Measurements from ENCODE around the gene FAM120C. TPM values are rescaled to one million over a fixed set of nuclear protein-coding genes. Genes with fewer than 3 reads are reported as not detected.

The FAM120C gene
- total RNA-seq, 1 donor from 2014 or later: 6.9 TPM

DNA sequence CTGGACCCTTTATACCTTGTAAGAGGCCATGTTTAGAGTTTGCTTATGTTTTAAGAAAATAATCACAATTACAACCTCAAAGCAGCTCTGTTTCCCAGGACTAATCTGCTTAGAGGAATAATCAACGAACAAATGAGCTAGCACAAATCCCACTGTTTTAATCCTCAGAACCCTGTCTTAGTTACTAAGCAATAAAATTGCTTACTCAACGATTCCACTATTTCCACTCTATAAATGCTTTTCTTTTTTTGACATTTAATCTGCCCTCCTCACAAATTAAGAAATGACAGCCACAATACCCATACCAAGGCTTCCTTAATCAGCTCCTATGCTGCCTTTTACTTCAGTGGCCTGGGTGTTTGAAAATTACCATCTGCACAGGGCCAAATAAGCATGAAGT is 48.8 kb downstream of the FAM120C start:
- FAIRE-seq (peak; percentile 96), DNase-seq (ENCODE audit: low read depth) (no peak)
- Histone ChIP-seq H3K4me3 (ENCODE audit: insufficient read depth, low read depth, low read length) (no peak overlapping the region), H3K27me3 (ENCODE audit: insufficient read depth, low read length) (no peaks in the 10 kb centered on the region), H3K4me1 (ENCODE audit: insufficient read depth, low read length) (no peaks in the 10 kb centered on the region), H3K9me3 (ENCODE audit: insufficient read depth, low read depth, low read length) (no peaks in the 10 kb centered on the region), H2AFZ (ENCODE audit: low read depth, low read length) (no peak overlapping the region), H3K4me2 (ENCODE audit: low read length) (no peak overlapping the region), H3K79me2 (ENCODE audit: insufficient read depth, low read length) (no peaks in the 10 kb centered on the region), H3K36me3 (ENCODE audit: insufficient read depth, low read length) (no peaks in the 10 kb centered on the region), H4K20me1 (ENCODE audit: insufficient read depth, low read length) (no peaks in the 10 kb centered on the region), H3K27ac (ENCODE audit: low read depth, low read length) (no peak overlapping the region), H3K9ac (ENCODE audit: low read length) (no peak overlapping the region)
- peaks cover 2% of the 10 kb centered on the region for H3K9me3 Mint-ChIP-seq (ENCODE audit: unreplicated experiment)
- H3K27ac Mint-ChIP-seq (ENCODE audit: unreplicated experiment): no peak overlapping the region
- H3K27me3 Mint-ChIP-seq (ENCODE audit: low read depth, unreplicated experiment): no peaks in the 10 kb centered on the region
- TF ChIP-seq, protein P1, sequence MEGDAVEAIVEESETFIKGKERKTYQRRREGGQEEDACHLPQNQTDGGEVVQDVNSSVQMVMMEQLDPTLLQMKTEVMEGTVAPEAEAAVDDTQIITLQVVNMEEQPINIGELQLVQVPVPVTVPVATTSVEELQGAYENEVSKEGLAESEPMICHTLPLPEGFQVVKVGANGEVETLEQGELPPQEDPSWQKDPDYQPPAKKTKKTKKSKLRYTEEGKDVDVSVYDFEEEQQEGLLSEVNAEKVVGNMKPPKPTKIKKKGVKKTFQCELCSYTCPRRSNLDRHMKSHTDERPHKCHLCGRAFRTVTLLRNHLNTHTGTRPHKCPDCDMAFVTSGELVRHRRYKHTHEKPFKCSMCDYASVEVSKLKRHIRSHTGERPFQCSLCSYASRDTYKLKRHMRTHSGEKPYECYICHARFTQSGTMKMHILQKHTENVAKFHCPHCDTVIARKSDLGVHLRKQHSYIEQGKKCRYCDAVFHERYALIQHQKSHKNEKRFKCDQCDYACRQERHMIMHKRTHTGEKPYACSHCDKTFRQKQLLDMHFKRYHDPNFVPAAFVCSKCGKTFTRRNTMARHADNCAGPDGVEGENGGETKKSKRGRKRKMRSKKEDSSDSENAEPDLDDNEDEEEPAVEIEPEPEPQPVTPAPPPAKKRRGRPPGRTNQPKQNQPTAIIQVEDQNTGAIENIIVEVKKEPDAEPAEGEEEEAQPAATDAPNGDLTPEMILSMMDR (IDR thresholded peaks at IDR 0.05; ENCODE audit: insufficient read depth, low read depth, low read length): no peak
- no peak for TF ChIP-seq EZH2 (IDR thresholded peaks at IDR 0.05; ENCODE audit: insufficient read depth, low read length)
- H3K4me3 Mint-ChIP-seq (ENCODE audit: unreplicated experiment): no peak overlapping the region
- H3K36me3 Mint-ChIP-seq (ENCODE audit: low read depth, unreplicated experiment): peaks cover 11% of the 10 kb centered on the region
- H3K4me1 Mint-ChIP-seq (ENCODE audit: low read depth, unreplicated experiment): no peaks in the 10 kb centered on the region

DNA sequence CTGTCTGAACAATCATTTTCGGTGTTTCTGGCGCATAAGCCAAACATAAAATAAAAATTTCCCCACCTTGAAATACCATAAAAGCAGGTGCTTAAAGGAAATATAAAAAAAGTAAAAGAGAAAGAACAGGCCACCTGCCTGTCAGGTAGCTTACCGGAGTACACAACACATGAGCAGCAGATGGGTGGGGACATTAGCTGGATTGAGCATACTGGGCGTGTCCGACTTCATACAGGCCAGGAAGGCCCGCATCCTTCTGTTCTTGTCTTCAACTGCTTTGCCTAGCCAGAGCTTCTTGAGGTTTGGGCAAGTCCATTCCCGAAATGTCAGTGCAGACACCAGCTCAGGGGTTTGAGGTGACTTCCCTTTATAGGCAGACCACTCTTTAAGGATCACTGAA is 66.7 kb downstream of the FAM120C start:
- H4K20me1 ChIP-seq (ENCODE audit: insufficient read depth, low read length): no peaks in the 10 kb centered on the region
- FAIRE-seq: no peak
- no peaks in the 10 kb centered on the region for H3K27me3 ChIP-seq (ENCODE audit: insufficient read depth, low read length)

DNA sequence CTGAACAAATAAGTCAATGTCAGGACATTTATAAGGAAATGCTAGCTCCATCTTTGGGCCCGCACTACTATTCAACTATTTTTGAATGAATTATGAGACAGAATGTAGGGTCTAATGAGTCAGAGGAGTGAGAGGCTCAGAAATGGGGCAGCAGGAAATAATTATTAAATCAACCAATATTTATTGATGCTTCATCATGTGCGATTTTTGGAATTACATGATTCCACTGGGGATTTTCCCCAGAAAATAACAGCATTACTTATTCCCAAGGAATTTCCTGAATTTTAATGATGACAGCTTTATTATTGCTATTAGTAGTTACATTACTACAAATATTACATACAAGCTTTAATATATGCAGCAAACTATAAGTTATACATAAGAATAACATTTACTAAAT is 89.5 kb downstream of the FAM120C start:
- H3K27ac ChIP-seq (ENCODE audit: low read depth, low read length): no peak overlapping the region
- Mint-ChIP-seq H3K36me3 (ENCODE audit: low read depth, unreplicated experiment) (no peaks in the 10 kb centered on the region), H3K27ac (ENCODE audit: unreplicated experiment) (no peak overlapping the region), H3K9me3 (ENCODE audit: unreplicated experiment) (no peaks in the 10 kb centered on the region), H3K27me3 (ENCODE audit: low read depth, unreplicated experiment) (no peaks in the 10 kb centered on the region), H3K4me3 (ENCODE audit: unreplicated experiment) (no peak overlapping the region), H3K4me1 (ENCODE audit: low read depth, unreplicated experiment) (no peaks in the 10 kb centered on the region)
- H3K4me2 ChIP-seq (ENCODE audit: low read length): no peak overlapping the region
- no peak for TF ChIP-seq EZH2 (IDR thresholded peaks at IDR 0.05; ENCODE audit: insufficient read depth, low read length)
- TF ChIP-seq, protein P1 (IDR thresholded peaks at IDR 0.05; ENCODE audit: insufficient read depth, low read depth, low read length): no peak
- H3K4me3 ChIP-seq (ENCODE audit: insufficient read depth, low read depth, low read length): no peak overlapping the region
- no peaks in the 10 kb centered on the region for H3K27me3 ChIP-seq (ENCODE audit: insufficient read depth, low read length)
- no peaks in the 10 kb centered on the region for H3K36me3 ChIP-seq (ENCODE audit: insufficient read depth, low read length)
- no peak for FAIRE-seq
- DNase-seq (ENCODE audit: low read depth): no peak
- H3K9me3 ChIP-seq (ENCODE audit: insufficient read depth, low read depth, low read length): no peaks in the 10 kb centered on the region
- no peaks in the 10 kb centered on the region for H4K20me1 ChIP-seq (ENCODE audit: insufficient read depth, low read length)
- no peaks in the 10 kb centered on the region for H3K79me2 ChIP-seq (ENCODE audit: insufficient read depth, low read length)
- H3K4me1 ChIP-seq (ENCODE audit: insufficient read depth, low read length): no peaks in the 10 kb centered on the region
- H2AFZ ChIP-seq (ENCODE audit: low read depth, low read length): no peak overlapping the region
- H3K9ac ChIP-seq (ENCODE audit: low read length): no peak overlapping the region

More for the DNA sequence above, 66.7 kb downstream of the FAM120C start:
- Histone ChIP-seq H3K79me2 (ENCODE audit: insufficient read depth, low read length) (no peaks in the 10 kb centered on the region), H3K4me1 (ENCODE audit: insufficient read depth, low read length) (no peaks in the 10 kb centered on the region), H3K9ac (ENCODE audit: low read length) (no peak overlapping the region), H3K4me2 (ENCODE audit: low read length) (no peak overlapping the region), H2AFZ (ENCODE audit: low read depth, low read length) (no peak overlapping the region), H3K4me3 (ENCODE audit: insufficient read depth, low read depth, low read length) (no peak overlapping the region), H3K27ac (ENCODE audit: low read depth, low read length) (no peak overlapping the region), H3K9me3 (ENCODE audit: insufficient read depth, low read depth, low read length) (no peaks in the 10 kb centered on the region), H3K36me3 (ENCODE audit: insufficient read depth, low read length) (no peaks in the 10 kb centered on the region)
- no peak for DNase-seq (ENCODE audit: low read depth)
- Mint-ChIP-seq H3K4me3 (ENCODE audit: unreplicated experiment) (no peak overlapping the region), H3K27me3 (ENCODE audit: low read depth, unreplicated experiment) (no peaks in the 10 kb centered on the region), H3K4me1 (ENCODE audit: low read depth, unreplicated experiment) (no peaks in the 10 kb centered on the region), H3K36me3 (ENCODE audit: low read depth, unreplicated experiment) (peaks cover 3% of the 10 kb centered on the region), H3K9me3 (ENCODE audit: unreplicated experiment) (no peaks in the 10 kb centered on the region), H3K27ac (ENCODE audit: unreplicated experiment) (no peak overlapping the region)
- no peak for TF ChIP-seq EZH2 (IDR thresholded peaks at IDR 0.05; ENCODE audit: insufficient read depth, low read length)
- TF ChIP-seq, protein P1 (IDR thresholded peaks at IDR 0.05; ENCODE audit: insufficient read depth, low read depth, low read length): no peak

Data from astrocyte (in vitro differentiated cells and primary cell).